ENCODE data around the gene PRKG1.

DNA sequence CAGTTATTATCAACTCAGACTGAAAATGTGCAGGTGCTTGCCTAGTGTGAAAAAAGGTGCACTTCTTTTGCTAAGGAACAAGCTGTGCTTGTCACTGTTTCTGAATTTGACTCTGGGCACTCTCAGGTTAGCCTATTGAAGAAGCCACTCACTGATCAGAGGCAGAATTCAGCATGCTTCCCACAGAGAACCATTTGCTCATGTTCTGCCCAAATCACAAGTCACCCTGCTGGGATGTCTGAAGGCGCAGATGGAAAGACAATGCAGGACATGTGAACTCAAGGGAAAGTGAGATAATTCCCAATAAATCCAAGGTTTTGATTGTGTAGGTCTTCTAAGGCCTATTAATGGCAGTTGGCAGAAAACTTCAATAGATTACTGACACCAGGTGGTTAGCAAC lies 672.9 kb downstream of the PRKG1 start:
- TF ChIP-seq RAD21 (IDR thresholded peaks at IDR 0.05; ENCODE audit: low read depth) = no peak
- TF ChIP-seq, protein P1, sequence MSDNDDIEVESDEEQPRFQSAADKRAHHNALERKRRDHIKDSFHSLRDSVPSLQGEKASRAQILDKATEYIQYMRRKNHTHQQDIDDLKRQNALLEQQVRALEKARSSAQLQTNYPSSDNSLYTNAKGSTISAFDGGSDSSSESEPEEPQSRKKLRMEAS (IDR thresholded peaks at IDR 0.05) = no peak
- TF ChIP-seq NFIC (IDR thresholded peaks at IDR 0.05) = no peak
- no peak for TF ChIP-seq TEAD4 (IDR thresholded peaks at IDR 0.05)
- no peak for TF ChIP-seq ZBTB7A (IDR thresholded peaks at IDR 0.05; ENCODE audit: low read depth)
- TF ChIP-seq, protein P2, sequence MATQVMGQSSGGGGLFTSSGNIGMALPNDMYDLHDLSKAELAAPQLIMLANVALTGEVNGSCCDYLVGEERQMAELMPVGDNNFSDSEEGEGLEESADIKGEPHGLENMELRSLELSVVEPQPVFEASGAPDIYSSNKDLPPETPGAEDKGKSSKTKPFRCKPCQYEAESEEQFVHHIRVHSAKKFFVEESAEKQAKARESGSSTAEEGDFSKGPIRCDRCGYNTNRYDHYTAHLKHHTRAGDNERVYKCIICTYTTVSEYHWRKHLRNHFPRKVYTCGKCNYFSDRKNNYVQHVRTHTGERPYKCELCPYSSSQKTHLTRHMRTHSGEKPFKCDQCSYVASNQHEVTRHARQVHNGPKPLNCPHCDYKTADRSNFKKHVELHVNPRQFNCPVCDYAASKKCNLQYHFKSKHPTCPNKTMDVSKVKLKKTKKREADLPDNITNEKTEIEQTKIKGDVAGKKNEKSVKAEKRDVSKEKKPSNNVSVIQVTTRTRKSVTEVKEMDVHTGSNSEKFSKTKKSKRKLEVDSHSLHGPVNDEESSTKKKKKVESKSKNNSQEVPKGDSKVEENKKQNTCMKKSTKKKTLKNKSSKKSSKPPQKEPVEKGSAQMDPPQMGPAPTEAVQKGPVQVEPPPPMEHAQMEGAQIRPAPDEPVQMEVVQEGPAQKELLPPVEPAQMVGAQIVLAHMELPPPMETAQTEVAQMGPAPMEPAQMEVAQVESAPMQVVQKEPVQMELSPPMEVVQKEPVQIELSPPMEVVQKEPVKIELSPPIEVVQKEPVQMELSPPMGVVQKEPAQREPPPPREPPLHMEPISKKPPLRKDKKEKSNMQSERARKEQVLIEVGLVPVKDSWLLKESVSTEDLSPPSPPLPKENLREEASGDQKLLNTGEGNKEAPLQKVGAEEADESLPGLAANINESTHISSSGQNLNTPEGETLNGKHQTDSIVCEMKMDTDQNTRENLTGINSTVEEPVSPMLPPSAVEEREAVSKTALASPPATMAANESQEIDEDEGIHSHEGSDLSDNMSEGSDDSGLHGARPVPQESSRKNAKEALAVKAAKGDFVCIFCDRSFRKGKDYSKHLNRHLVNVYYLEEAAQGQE (IDR thresholded peaks at IDR 0.05; ENCODE audit: low read depth) = no peak

All from Ishikawa (cell line).